NCI-H460 (cell line): Measurements from ENCODE around the gene CAMK2D. TPM values are rescaled to one million over a fixed set of nuclear protein-coding genes. Genes with fewer than 3 reads are reported as not detected.
"Not testable (repeated sequence)": the region's sequence is repeated elsewhere in the genome, so short reads cannot be mapped to it uniquely, and the experiment has no call there.

Experiments
- DNase-seq: peaks from one replicate; pipeline ENCODE4 v3.0.0-alpha.2; 2016; ENCODE audit warnings: low read depth; ENCODE audit errors: extremely low read depth
- total RNA-seq: library from RNA; depleted of rRNA; stranded (reverse); fragments of >200 nt; shearing (Covaris generic); gene quantifications from 2 replicates; pipeline ENCODE4 v1.2.3, GENCODE V29; 2014

The CAMK2D gene
- total RNA-seq, 1 experiment from 2014 or later = 58.8 TPM

GRCh38 chr4:113691676-113692075 lies 69.9 kb downstream of the CAMK2D start:
- DNase-seq = no peak

GRCh38 chr4:113689394-113689793 lies 72.1 kb downstream of the CAMK2D start:
- no peak for DNase-seq

GRCh38 chr4:113687067-113687718 lies 74.3 kb downstream of the CAMK2D start:
- DNase-seq = no peak

- not testable (repeated sequence) for DNase-seq
These were observed 76.4 kb downstream of the CAMK2D start for GRCh38 chr4:113685157-113685556.

GRCh38 chr4:113684534-113685091 lies 76.9 kb downstream of the CAMK2D start:
- peak; percentile 30 for DNase-seq

- DNase-seq = no peak
These were observed 78.6 kb downstream of the CAMK2D start for GRCh38 chr4:113682730-113683537.

GRCh38 chr4:113678641-113679040 lies 82.9 kb downstream of the CAMK2D start:
- DNase-seq = no peak

- no peak for DNase-seq
These were observed 84.2 kb downstream of the CAMK2D start for GRCh38 chr4:113677325-113677724.

GRCh38 chr4:113675731-113676697 lies 85.5 kb downstream of the CAMK2D start:
- DNase-seq = no peak

- no peak for DNase-seq
These were observed 86.8 kb downstream of the CAMK2D start for GRCh38 chr4:113674733-113675132.

GRCh38 chr4:113674251-113674650 lies 87.3 kb downstream of the CAMK2D start:
- no peak for DNase-seq

GRCh38 chr4:113673450-113673849 lies 88.1 kb downstream of the CAMK2D start:
- DNase-seq = no peak

- DNase-seq = no peak
These were observed 95.0 kb downstream of the CAMK2D start for GRCh38 chr4:113666386-113667114.

- no peak for DNase-seq
These were observed 96.5 kb downstream of the CAMK2D start for GRCh38 chr4:113665036-113665435.

GRCh38 chr4:113662581-113662980 lies 99.0 kb downstream of the CAMK2D start:
- DNase-seq = no peak

- DNase-seq = no peak
These were observed 102.4 kb downstream of the CAMK2D start for GRCh38 chr4:113659127-113659526.

GRCh38 chr4:113657586-113658233 lies 103.8 kb downstream of the CAMK2D start:
- DNase-seq = no peak

- DNase-seq = no peak
These were observed 107.7 kb downstream of the CAMK2D start for GRCh38 chr4:113653871-113654270.

GRCh38 chr4:113646442-113646822 lies 115.1 kb downstream of the CAMK2D start:
- peak; percentile 71 for DNase-seq
